GM18517 (cell line): ENCODE results near the gene ZFP36.

Experiments
- ATAC-seq: cut with Tn5 transposase; IDR thresholded peaks from one replicate; pipeline ENCODE4 v1.9.1; 2021; ENCODE audit warnings: mild to moderate bottlenecking, moderate library complexity; ENCODE audit not compliant: unreplicated experiment

The ZFP36 gene

GRCh38 chr19:39415111-39416046 lies 8.7 kb downstream of the ZFP36 start:
- no peak for ATAC-seq

- ATAC-seq, result no peak
Observed at GRCh38 chr19:39416152-39417120, 9.8 kb downstream of the ZFP36 start.

GRCh38 chr19:39417463-39418181 lies 11.0 kb downstream of the ZFP36 start:
- ATAC-seq, result no peak

DNA sequence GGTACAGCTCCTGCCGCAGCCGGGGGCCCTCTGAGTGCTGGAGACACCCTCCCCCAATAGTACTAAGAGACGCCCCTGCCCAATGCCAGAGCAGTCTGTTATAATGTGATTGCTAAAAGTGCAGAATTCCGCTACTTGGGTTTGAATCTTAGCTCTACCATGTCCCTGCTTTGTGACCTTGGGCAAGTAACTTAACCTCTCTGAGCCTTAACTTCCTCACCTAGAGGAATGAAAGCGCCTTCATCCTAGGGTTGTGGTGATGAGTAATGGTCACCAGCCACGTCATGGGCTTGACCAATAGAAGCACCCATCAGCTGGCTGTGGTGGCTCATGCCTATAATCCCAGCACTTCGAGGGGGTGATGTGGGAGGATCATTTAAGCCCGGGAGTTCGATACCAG lies 12.4 kb downstream of the ZFP36 start:
- no peak for ATAC-seq

- ATAC-seq, result no peak
Observed at GRCh38 chr19:39420769-39421168, 14.1 kb downstream of the ZFP36 start.

DNA sequence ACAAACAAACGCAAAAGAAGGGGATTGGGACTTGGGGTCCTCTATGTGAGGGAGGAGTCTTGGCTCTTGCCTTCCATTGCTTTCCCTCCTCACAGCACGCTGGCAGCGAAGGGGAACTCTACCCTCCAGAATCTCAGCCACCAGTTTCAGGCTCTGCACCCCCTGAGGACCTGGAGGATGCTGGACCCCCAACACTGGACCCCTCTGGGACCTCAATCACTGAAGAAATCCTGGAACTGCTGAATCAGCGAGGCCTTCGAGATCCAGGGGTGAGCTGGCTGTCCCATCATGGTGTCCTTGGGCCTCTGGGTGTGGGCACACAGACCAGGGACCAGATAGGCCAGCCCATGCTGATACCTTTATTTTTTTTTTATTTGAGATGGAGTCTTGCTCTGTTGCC lies 15.4 kb downstream of the ZFP36 start:
- no peak for ATAC-seq

- ATAC-seq, result no peak
Observed at GRCh38 chr19:39423258-39424086, 16.8 kb downstream of the ZFP36 start.

GRCh38 chr19:39424934-39425333 lies 18.3 kb downstream of the ZFP36 start:
- ATAC-seq, result no peak

DNA sequence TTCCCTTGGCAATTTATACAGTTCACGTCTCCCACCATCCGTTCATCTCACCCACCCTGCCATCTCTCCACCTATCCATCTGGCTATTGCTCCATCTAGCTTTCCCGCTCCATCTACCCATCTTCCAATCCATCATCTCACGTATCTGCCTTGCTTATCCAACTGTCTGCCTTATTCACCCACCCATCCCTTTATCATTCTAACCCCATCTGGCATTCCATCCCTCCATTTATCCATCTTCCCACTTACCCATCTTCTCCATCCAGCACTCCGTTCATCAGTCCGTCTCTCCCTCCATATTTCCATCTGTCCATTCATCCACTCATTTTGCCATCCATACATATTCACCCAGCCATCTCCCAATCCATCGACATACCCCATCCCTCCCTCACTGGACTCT lies 19.1 kb downstream of the ZFP36 start:
- no peak for ATAC-seq

GRCh38 chr19:39426170-39426569 lies 19.5 kb downstream of the ZFP36 start:
- no peak for ATAC-seq

DNA sequence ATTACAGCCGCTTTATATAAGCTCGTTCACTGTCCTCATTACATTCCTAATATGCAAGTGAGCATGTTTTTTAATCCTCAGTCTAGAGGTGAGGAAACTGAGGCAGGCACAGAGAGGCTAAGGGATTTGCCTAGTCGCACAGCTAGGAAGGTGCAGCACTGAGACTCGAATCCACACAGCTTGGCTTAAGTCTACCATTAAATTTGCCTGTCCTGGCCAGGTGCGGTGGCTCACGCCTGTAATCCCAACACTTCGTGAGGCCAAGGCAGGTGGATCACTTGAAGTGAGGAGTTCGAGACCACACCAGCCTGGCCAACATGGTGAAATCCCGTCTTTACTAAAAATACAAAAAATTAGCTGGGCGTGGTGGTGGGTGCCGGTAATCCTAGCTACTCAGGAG lies 21.1 kb downstream of the ZFP36 start:
- ATAC-seq, result no peak

DNA sequence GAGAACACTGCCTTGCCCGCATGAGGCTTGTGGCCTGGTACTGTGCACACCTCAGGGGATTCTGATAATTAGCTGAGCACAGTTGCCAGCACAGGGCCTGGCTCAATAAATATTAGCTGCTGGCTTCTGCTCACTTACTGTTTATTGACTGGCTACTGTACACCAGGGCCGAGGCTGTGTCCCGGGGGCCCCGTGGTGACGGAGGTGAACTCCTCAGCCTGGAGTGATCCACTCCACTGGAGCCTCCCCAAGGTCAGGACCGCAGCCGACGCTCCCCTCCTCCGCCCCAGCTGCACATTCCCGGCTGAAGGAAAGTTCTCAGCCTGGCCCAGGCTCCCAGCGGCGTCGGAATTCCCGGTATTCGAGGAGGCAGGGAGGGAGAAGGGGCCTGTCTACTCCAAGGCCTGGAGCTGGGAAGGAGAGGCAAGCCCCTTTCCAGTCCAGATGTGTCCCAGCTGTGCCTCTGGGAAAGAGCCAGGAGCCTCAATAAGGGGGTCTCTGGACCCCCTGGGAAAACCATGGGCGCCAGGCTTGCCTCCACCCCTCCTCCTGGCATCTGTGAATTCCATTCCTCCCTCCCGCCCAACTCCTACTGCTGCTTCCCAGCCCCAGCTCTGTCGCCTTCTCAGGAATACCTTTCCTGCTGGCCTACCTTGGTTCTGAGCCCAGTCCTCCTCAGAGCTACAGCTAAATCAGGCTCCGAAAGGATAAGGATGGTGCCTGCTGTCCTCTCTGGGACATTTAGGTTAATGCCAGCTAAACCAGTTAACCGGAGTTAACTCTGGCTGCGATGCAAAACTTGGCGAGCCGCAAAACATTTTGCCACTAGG lies 21.9 kb downstream of the ZFP36 start:
- no peak for ATAC-seq

DNA sequence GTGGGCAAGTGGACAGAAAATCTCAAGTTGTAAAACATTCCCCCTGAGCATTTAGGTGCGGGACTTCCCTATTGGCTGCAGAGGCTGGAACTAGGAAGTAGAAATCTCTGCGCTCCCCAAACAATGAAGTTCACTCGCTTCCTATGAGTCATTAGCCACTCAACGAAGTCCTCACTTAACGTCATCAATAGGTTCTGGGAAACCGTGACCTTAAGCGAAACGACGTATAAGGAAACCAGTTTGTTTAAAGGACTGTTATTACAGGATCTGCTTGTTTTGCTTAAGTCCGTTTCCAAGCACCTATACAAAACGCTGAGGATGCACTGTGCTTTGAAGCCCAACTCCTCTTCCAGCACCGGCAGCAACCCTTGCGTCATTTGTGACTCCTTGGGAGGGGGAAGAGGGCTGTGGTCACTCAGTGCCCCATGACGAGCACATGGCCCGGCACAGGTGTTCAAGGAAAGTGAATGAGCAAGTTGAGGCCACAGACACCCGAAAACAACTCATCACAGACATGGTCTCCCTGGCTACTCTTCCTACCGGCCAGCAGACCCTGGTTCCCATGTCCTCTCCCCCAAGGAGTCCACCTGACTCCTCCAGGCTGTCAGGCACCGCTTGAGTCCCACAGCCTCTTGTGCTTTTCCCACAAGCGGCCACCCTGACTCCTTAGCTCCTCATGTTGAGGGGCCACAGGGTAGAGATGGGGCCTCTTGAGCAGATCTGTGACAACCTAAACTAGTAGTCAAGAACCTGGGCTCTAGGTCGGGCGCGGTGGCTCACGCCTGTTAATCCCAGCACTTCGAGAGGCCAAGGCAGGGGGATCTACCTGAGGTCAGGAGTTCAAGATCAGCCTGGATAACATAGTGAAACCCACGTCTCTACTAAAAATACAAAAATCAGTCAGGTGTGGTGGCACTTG lies 24.3 kb downstream of the ZFP36 start:
- no peak for ATAC-seq

DNA sequence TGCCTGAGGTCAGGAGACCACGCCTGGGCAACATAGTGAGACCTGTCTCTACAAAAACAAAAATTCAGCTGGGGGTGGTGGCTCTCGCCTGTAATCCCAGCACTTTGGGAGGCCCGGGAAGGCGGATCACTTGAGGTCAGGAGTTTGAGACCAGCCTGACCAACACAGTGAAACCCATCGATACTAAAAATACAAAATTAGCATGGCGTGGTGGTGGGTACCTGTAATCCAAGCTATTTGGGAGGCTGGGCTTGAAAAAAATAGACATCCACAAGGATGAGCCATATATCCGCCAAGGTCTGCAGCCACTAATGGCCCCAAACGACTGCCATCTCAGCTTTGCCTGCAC lies 26.0 kb downstream of the ZFP36 start:
- ATAC-seq, result no peak

DNA sequence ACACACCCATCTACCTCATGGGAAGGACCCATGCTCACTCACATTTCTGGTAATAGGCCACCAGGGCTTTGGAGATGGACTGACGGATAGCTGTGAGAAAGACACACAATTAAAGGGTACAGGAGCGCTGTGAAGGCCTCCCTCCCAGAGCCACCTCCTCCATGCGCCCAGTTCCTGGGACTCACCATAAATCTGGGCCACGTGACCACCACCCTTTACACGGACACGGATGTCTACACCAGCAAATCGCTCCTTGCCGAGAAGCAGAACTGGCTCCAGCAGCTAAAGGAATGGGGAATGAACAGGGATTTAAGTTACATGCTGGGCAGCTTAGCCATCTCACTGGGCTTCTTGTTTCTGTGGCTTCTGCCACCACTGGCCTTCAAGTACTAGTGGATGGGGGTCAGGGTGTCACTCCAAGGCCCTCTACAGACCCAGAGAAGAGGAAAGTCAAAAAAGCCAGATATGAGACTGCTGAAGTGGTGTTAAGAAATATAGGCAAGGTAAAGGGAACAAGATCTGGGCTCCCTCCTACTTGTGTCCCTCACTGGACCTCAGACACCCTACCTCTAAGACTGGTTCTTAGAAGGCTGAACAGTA lies 26.9 kb downstream of the ZFP36 start:
- ATAC-seq, result no peak

- ATAC-seq, result no peak
Observed at GRCh38 chr19:39434123-39435076, 27.8 kb downstream of the ZFP36 start.
